Measurements from ENCODE around the gene VPS33B.

Gene VPS33B

DNA sequence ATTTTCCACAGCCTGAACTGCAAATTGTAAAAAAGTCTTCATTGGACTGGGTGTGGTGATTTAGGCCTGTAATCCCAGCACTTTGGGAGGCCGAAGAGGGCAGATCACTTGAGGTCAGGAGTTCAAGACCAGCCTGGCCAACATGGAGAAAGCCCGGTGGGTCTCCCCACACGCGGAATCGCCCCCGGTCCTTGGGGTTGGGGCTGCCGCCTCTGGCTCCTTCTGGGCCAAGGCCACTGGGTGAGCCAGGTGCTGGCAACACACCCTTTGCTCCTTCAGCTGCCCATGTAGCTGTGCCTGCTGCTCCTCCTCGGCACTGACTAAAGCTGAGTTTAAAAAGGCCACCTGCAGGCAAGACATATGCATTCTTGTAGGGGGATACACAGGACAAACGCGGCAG lies 9.4 kb upstream of the VPS33B start:
- no peak for DNase-seq
- TF ChIP-seq, protein P1, sequence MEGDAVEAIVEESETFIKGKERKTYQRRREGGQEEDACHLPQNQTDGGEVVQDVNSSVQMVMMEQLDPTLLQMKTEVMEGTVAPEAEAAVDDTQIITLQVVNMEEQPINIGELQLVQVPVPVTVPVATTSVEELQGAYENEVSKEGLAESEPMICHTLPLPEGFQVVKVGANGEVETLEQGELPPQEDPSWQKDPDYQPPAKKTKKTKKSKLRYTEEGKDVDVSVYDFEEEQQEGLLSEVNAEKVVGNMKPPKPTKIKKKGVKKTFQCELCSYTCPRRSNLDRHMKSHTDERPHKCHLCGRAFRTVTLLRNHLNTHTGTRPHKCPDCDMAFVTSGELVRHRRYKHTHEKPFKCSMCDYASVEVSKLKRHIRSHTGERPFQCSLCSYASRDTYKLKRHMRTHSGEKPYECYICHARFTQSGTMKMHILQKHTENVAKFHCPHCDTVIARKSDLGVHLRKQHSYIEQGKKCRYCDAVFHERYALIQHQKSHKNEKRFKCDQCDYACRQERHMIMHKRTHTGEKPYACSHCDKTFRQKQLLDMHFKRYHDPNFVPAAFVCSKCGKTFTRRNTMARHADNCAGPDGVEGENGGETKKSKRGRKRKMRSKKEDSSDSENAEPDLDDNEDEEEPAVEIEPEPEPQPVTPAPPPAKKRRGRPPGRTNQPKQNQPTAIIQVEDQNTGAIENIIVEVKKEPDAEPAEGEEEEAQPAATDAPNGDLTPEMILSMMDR (IDR thresholded peaks at IDR 0.05): no peak
- no peaks in the 10 kb centered on the region for H3K36me3 ChIP-seq
- intact Hi-C loops (cut with DNase I; ENCODE audit: low total_unique reads): no loop called here
- H3K27ac ChIP-seq: no peak overlapping the region
- H3K4me3 ChIP-seq: no peak overlapping the region
- no peaks in the 10 kb centered on the region for H3K9me3 ChIP-seq
- H3K4me1 ChIP-seq: no peaks in the 10 kb centered on the region
- H3K27me3 ChIP-seq: peaks cover 0 to 10% of the 10 kb centered on the region in 2 donors

GRCh38 chr15:91027677-91028076 lies 5.3 kb upstream of the VPS33B start:
- intact Hi-C loops (cut with DNase I; ENCODE audit: low total_unique reads): no loop called here
- no peaks in the 10 kb centered on the region for H3K9me3 ChIP-seq
- no peak overlapping the region for H3K27ac ChIP-seq
- H3K4me1 ChIP-seq: no peaks in the 10 kb centered on the region
- TF ChIP-seq, protein P1 (IDR thresholded peaks at IDR 0.05): no peak
- no peak overlapping the region for H3K4me3 ChIP-seq
- no peak for DNase-seq
- no peaks in the 10 kb centered on the region for H3K27me3 ChIP-seq
- H3K36me3 ChIP-seq: no peaks in the 10 kb centered on the region

GRCh38 chr15:91023720-91024119 lies 1.3 kb upstream of the VPS33B start:
- H3K36me3 ChIP-seq: no peaks in the 10 kb centered on the region
- TF ChIP-seq, protein P1 (IDR thresholded peaks at IDR 0.05): no peak
- intact Hi-C loops (cut with DNase I; ENCODE audit: low total_unique reads): no loop called here

DNA sequence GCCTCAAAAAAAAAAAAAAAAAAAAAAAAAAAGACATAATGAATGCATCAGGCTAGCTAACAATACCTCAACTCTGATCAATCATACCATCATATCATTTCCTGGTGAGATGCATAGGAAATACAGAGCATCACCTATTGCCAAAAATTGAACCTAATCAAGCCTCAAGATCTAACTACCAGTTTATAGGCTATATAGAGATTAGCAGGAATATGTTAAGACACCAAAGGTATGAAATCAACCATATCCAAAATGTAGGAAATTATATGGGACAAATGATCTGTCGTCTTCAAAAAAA lies 387 bp upstream of the VPS33B start:
- no peaks in the 10 kb centered on the region for H3K27me3 ChIP-seq
- peak overlapping the region; percentile 92 to 98 for H3K4me3 ChIP-seq
- peaks cover 0 to 8% (median 0%) of the 10 kb centered on the region in 3 donors for H3K36me3 ChIP-seq
- intact Hi-C loops (cut with DNase I; ENCODE audit: low total_unique reads): no loop called here
- H3K9me3 ChIP-seq: no peaks in the 10 kb centered on the region
- DNase-seq: no peak
- H3K27ac ChIP-seq: peak overlapping the region; percentile 63 to 84
- H3K4me1 ChIP-seq: peaks cover 0 to 19% (median 13%) of the 10 kb centered on the region in 4 donors
- TF ChIP-seq, protein P1 (IDR thresholded peaks at IDR 0.05): no peak

More at GRCh38 chr15:91023720-91024119, 1.3 kb upstream of the VPS33B start:
- Histone ChIP-seq H3K27me3 (no peaks in the 10 kb centered on the region), H3K4me3 (no peak overlapping the region), H3K27ac (no peak overlapping the region), H3K9me3 (no peaks in the 10 kb centered on the region), H3K4me1 (peaks cover 0 to 19% (median 13%) of the 10 kb centered on the region in 4 donors)
- no peak for DNase-seq

GRCh38 chr15:91021516-91022074 lies 799 bp downstream of the VPS33B start:
- TF ChIP-seq, protein P1 (IDR thresholded peaks at IDR 0.05): no peak
- DNase-seq: no peak
- intact Hi-C loops (cut with DNase I; ENCODE audit: low total_unique reads): no loop called here
- H3K4me1 ChIP-seq: peaks cover 0 to 19% (median 13%) of the 10 kb centered on the region in 4 donors
- H3K27me3 ChIP-seq: no peaks in the 10 kb centered on the region
- no peaks in the 10 kb centered on the region for H3K9me3 ChIP-seq
- H3K36me3 ChIP-seq: peaks cover 0 to 16% (median 3%) of the 10 kb centered on the region in 3 donors
- H3K4me3 ChIP-seq: peak overlapping the region; percentile 92 to 98
- peak overlapping the region; percentile 63 to 84 for H3K27ac ChIP-seq

DNA sequence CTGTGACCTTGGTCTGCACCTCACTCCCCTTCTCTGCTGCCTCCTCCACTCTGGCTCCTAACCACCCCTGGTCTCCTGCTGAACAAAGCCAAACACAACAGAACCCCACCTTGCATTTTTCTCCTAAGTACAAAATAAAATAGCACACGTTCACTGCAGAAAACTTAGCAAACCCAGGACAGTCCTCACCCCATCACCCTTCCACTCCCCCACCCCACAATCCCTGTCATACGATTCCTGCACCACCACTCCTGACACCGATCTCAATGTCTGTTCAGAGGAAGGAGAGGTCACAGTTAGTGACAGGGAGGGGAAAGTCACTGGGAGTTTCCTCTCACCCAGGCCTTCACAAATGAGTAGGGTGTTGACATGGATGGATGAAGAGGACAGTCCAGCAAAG lies 4.2 kb downstream of the VPS33B start:
- H3K27ac ChIP-seq: no peak overlapping the region
- DNase-seq: no peak
- no peak overlapping the region for H3K4me3 ChIP-seq
- H3K36me3 ChIP-seq: peaks cover 7 to 50% (median 23%) of the 10 kb centered on the region in 3 donors
- H3K9me3 ChIP-seq: no peaks in the 10 kb centered on the region
- TF ChIP-seq, protein P1 (IDR thresholded peaks at IDR 0.05): no peak
- H3K4me1 ChIP-seq: peaks cover 0 to 19% (median 13%) of the 10 kb centered on the region in 4 donors
- H3K27me3 ChIP-seq: no peaks in the 10 kb centered on the region
- intact Hi-C loops (cut with DNase I; ENCODE audit: low total_unique reads): no loop called here

Data from tibial artery (tissue), 4 donors.